Measurements from ENCODE around the gene NEU1.

DNA sequence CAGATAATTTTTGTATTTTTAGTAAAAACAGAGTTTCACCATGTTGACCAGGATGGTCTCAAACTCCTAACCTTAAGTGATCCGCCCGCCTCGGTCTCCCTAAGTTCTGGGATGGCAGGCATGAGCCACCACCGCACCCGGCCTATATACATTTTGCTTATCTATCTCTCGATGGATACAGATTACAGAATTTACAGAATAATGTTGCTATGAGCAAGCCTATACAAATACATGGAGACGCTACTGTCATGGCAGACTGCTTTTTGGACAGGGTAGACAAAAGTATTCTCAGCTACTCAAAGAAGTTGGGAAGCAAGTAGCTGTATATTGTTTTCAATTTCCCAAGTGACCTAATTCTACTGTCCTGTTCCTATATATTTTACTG is 49.2 kb downstream of the NEU1 start:
- TF ChIP-seq, protein P1, sequence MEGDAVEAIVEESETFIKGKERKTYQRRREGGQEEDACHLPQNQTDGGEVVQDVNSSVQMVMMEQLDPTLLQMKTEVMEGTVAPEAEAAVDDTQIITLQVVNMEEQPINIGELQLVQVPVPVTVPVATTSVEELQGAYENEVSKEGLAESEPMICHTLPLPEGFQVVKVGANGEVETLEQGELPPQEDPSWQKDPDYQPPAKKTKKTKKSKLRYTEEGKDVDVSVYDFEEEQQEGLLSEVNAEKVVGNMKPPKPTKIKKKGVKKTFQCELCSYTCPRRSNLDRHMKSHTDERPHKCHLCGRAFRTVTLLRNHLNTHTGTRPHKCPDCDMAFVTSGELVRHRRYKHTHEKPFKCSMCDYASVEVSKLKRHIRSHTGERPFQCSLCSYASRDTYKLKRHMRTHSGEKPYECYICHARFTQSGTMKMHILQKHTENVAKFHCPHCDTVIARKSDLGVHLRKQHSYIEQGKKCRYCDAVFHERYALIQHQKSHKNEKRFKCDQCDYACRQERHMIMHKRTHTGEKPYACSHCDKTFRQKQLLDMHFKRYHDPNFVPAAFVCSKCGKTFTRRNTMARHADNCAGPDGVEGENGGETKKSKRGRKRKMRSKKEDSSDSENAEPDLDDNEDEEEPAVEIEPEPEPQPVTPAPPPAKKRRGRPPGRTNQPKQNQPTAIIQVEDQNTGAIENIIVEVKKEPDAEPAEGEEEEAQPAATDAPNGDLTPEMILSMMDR (conservative IDR thresholded peaks at IDR 0.05; ENCODE audit: low read depth, low read length) = no peak
- TF ChIP-seq EZH2 (IDR thresholded peaks at IDR 0.05; ENCODE audit: borderline replicate concordance, low read depth, low read length, poor library complexity, severe bottlenecking) = no peak

All from A673 (cell line).